GM23338 (cell line): Measurements from ENCODE around the gene GJB3. TPM values are rescaled to one million over a fixed set of nuclear protein-coding genes. Genes with fewer than 3 reads are reported as not detected.

Experiments
- ATAC-seq: fragments of 200-7000 bp; cut with Tn5 transposase; 3 replicates; pipeline ENCODE4 v1.9.1; 2020
- DNase-seq: peaks from one replicate; pipeline ENCODE4 v3.0.0-alpha.2; 2015; ENCODE audit warnings: low spot score
- H2AFZ ChIP-seq: fragments of 200-600 bp; sonication (generic); 2 replicates; pipeline ENCODE4 v1.8.0; 2016; ENCODE audit warnings: antibody characterized with exemption, mild to moderate bottlenecking, moderate library complexity
- H3F3A ChIP-seq: fragments of 200-600 bp; sonication (generic); replicated peaks from 2 replicates; pipeline ENCODE4 v1.8.0; 2017; ENCODE audit warnings: antibody characterized with exemption, mixed run types, low read depth
- H3K27ac ChIP-seq: fragments of 200-600 bp; sonication (generic); 2 replicates; pipeline ENCODE4 v1.6.1; 2016; ENCODE audit warnings: low read depth
- H3K27me3 ChIP-seq: fragments of 200-600 bp; sonication (generic); 2 replicates; pipeline ENCODE4 v1.8.0; 2016; ENCODE audit warnings: mild to moderate bottlenecking, mixed run types, moderate library complexity; ENCODE audit not compliant: insufficient read depth
- H3K36me3 ChIP-seq: fragments of 200-600 bp; sonication (generic); 2 replicates; pipeline ENCODE4 v1.8.0; 2016; ENCODE audit warnings: mild to moderate bottlenecking; ENCODE audit not compliant: insufficient read depth
- H3K4me1 ChIP-seq: fragments of 200-600 bp; sonication (generic); 2 replicates; pipeline ENCODE4 v1.8.0; 2016; ENCODE audit warnings: mild to moderate bottlenecking, moderate library complexity; ENCODE audit not compliant: insufficient read depth
- H3K4me2 ChIP-seq: fragments of 200-600 bp; sonication (generic); 2 replicates; pipeline ENCODE4 v1.7.1; 2017; ENCODE audit warnings: mixed run types
- H3K4me3 ChIP-seq: fragments of 200-600 bp; sonication (generic); 2 replicates; pipeline ENCODE4 v1.6.1; 2016; ENCODE audit warnings: mixed run types
- H3K79me2 ChIP-seq: fragments of 200-600 bp; sonication (generic); replicated peaks from 2 replicates; pipeline ENCODE4 v1.8.0; 2017; ENCODE audit warnings: mild to moderate bottlenecking; ENCODE audit not compliant: insufficient read depth
- H3K9me2 ChIP-seq: fragments of 200-600 bp; sonication (generic); 2 replicates; pipeline ENCODE4 v1.8.0; 2017; ENCODE audit not compliant: insufficient read depth
- H4K20me1 ChIP-seq: fragments of 200-600 bp; sonication (generic); replicated peaks from 2 replicates; pipeline ENCODE4 v1.8.0; 2017; ENCODE audit warnings: mild to moderate bottlenecking; ENCODE audit not compliant: insufficient read depth
- H3K27ac Mint-ChIP-seq: 2 replicates; pipeline ENCODE4 v1.8.0; 2020; ENCODE audit warnings: inconsistent platforms, mild to moderate bottlenecking, moderate library complexity, mixed read lengths
- H3K27me3 Mint-ChIP-seq: 3 replicates; pipeline ENCODE4 v1.8.0; 2022; ENCODE audit warnings: low read depth, mild to moderate bottlenecking, moderate library complexity, mixed read lengths, inconsistent platforms; ENCODE audit not compliant: insufficient read depth, poor library complexity
- H3K36me3 Mint-ChIP-seq: 3 replicates; pipeline ENCODE4 v1.8.0; 2021; ENCODE audit warnings: low read depth, mild to moderate bottlenecking, inconsistent platforms, moderate library complexity, mixed read lengths
- H3K4me1 Mint-ChIP-seq: 3 replicates; pipeline ENCODE4 v1.8.0; 2020; ENCODE audit warnings: mild to moderate bottlenecking, inconsistent platforms, mixed read lengths
- H3K4me3 Mint-ChIP-seq: 3 replicates; pipeline ENCODE4 v1.8.0; 2021; ENCODE audit warnings: moderate library complexity, mild to moderate bottlenecking, inconsistent platforms, mixed read lengths
- H3K9me3 Mint-ChIP-seq: 3 replicates; pipeline ENCODE4 v1.8.0; 2020; ENCODE audit warnings: moderate library complexity, mild to moderate bottlenecking, inconsistent platforms, mixed read lengths
- CREB1 ChIP-seq: fragments of 250-450 bp; sonication (Bioruptor Pico); IDR thresholded peaks from 2 replicates; pipeline ENCODE4 v1.5.0; 2020; ENCODE audit warnings: low read depth, mild to moderate bottlenecking, moderate library complexity
- EZH2 ChIP-seq: fragments of 200-600 bp; sonication (generic); IDR thresholded peaks from one replicate; pipeline ENCODE4 v1.8.0; 2017; ENCODE audit warnings: antibody characterized with exemption, mild to moderate bottlenecking, low read depth; ENCODE audit not compliant: unreplicated experiment
- EZH2phosphoT487 ChIP-seq: fragments of 200-600 bp; sonication (generic); IDR thresholded peaks from one replicate; pipeline ENCODE4 v1.8.1; 2018; ENCODE audit warnings: antibody characterized with exemption; ENCODE audit not compliant: unreplicated experiment
- JUNB ChIP-seq: IDR thresholded peaks from one replicate; pipeline ENCODE4 v1.6.1; 2016; ENCODE audit warnings: antibody characterized with exemption; ENCODE audit not compliant: unreplicated experiment
- NANOG ChIP-seq: IDR thresholded peaks from 2 replicates; pipeline ENCODE4 v1.6.1; 2016; ENCODE audit warnings: antibody characterized with exemption, borderline replicate concordance
- POLR2AphosphoS5 ChIP-seq: IDR thresholded peaks from 2 replicates; pipeline ENCODE4 v1.6.1; 2016; ENCODE audit warnings: antibody characterized with exemption, low read depth
- STAT1 ChIP-seq: IDR thresholded peaks from one replicate; pipeline ENCODE4 v1.6.1; 2016; ENCODE audit warnings: antibody characterized with exemption; ENCODE audit not compliant: unreplicated experiment
- ZNF114 ChIP-seq: fragments of 250-450 bp; sonication (Bioruptor Pico); IDR thresholded peaks from 2 replicates; pipeline ENCODE4 v1.5.0; 2020; ENCODE audit warnings: mild to moderate bottlenecking, moderate library complexity
- ZNF331 ChIP-seq: fragments of 250-450 bp; sonication (Bioruptor Pico); IDR thresholded peaks from 2 replicates; pipeline ENCODE4 v1.5.0; 2020; ENCODE audit warnings: low read depth, mild to moderate bottlenecking, moderate library complexity
- polyA plus RNA-seq: library from polyadenylated mRNA; unstranded; fragments of >200 nt; fragmentation: Nextera tagmentation; extraction: Ambion mirVana; gene quantifications from 2 replicates; pipeline ENCODE4 v1.2.1, GENCODE V29; 2016
- total RNA-seq: library from RNA; depleted of rRNA; stranded (reverse); fragments of >200 nt; shearing (Covaris generic); gene quantifications from 2 replicates; pipeline ENCODE4 v1.2.3, GENCODE V29; 2014
- TF ChIP-seq, protein P1 (sequence below): IDR thresholded peaks from 2 replicates; pipeline ENCODE4 v1.6.1; 2016; ENCODE audit warnings: antibody characterized with exemption
- TF ChIP-seq, protein P2 (sequence below), 2 experiments: fragments of 200-600 bp in 1 of 2; sonication (generic) in 1 of 2; conservative IDR thresholded peaks; 2 replicates each; pipeline versions ENCODE4 v1.5.1 to v1.6.1; 2016 to 2017; ENCODE audit warnings: antibody characterized with exemption in 2 of 2, low read depth in 2 of 2, mild to moderate bottlenecking in 2 of 2, moderate library complexity in 1 of 2
- TF ChIP-seq, protein P3 (sequence below): IDR thresholded peaks from one replicate; pipeline ENCODE4 v1.6.1; 2018; ENCODE audit warnings: antibody characterized with exemption; ENCODE audit not compliant: unreplicated experiment
- TF ChIP-seq, protein P4 (sequence below): fragments of 250-450 bp; sonication (Bioruptor Pico); IDR thresholded peaks from 2 replicates; pipeline ENCODE4 v1.5.0; 2020; ENCODE audit warnings: mild to moderate bottlenecking, moderate library complexity

Gene GJB3
- total and polyA plus RNA-seq, 2 experiments from 2014 or later = 0.26 to 0.31 TPM

DNA sequence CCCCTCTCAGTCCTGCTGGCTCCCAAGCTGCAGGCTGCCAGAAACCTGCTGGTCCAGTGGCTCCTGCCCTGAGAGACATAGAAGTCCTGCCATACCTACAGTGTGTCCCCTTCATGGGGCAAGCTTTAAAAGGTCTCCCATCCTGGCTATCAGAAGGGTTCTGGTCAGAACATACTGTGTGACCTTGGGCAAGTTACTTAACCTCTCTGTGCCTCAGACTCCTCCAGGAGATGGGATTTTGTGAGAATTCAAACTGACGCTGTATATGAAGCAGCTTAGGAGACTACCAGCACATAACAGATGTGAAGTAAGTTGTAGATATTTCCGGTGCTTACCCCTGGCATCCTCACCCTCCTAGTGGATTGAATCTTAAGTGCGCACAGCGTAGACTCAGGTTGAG is 34.9 kb upstream of the GJB3 start:
- H4K20me1 ChIP-seq = no peaks in the 10 kb centered on the region
- peaks cover 5% of the 10 kb centered on the region for H3K27me3 Mint-ChIP-seq

More for the DNA sequence above, 34.9 kb upstream of the GJB3 start:
- H3K79me2 ChIP-seq = no peaks in the 10 kb centered on the region
- no peak overlapping the region for H3K4me3 ChIP-seq
- no peak overlapping the region for H3K27ac ChIP-seq
- Mint-ChIP-seq H3K4me3 (no peak overlapping the region), H3K36me3 (no peaks in the 10 kb centered on the region), H3K9me3 (no peaks in the 10 kb centered on the region; the same call in 2 of the 3 replicates), H3K27ac (no peak overlapping the region), H3K4me1 (peaks cover 14% of the 10 kb centered on the region)
- DNase-seq = no peak
- H3K27me3 ChIP-seq = no peaks in the 10 kb centered on the region
- H3K4me1 ChIP-seq = 0 out of 2 replicates have a peak, but pooled peaks cover 3% of the 10 kb centered on the region
- no peak overlapping the region for H2AFZ ChIP-seq
- ATAC-seq = no peak
- TF ChIP-seq EZH2 = no peak
- no peak for TF ChIP-seq POLR2AphosphoS5
- no peak for TF ChIP-seq CREB1
- TF ChIP-seq, protein P1, sequence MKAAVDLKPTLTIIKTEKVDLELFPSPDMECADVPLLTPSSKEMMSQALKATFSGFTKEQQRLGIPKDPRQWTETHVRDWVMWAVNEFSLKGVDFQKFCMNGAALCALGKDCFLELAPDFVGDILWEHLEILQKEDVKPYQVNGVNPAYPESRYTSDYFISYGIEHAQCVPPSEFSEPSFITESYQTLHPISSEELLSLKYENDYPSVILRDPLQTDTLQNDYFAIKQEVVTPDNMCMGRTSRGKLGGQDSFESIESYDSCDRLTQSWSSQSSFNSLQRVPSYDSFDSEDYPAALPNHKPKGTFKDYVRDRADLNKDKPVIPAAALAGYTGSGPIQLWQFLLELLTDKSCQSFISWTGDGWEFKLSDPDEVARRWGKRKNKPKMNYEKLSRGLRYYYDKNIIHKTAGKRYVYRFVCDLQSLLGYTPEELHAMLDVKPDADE = no peak
- no peak for TF ChIP-seq STAT1
- TF ChIP-seq, protein P2, sequence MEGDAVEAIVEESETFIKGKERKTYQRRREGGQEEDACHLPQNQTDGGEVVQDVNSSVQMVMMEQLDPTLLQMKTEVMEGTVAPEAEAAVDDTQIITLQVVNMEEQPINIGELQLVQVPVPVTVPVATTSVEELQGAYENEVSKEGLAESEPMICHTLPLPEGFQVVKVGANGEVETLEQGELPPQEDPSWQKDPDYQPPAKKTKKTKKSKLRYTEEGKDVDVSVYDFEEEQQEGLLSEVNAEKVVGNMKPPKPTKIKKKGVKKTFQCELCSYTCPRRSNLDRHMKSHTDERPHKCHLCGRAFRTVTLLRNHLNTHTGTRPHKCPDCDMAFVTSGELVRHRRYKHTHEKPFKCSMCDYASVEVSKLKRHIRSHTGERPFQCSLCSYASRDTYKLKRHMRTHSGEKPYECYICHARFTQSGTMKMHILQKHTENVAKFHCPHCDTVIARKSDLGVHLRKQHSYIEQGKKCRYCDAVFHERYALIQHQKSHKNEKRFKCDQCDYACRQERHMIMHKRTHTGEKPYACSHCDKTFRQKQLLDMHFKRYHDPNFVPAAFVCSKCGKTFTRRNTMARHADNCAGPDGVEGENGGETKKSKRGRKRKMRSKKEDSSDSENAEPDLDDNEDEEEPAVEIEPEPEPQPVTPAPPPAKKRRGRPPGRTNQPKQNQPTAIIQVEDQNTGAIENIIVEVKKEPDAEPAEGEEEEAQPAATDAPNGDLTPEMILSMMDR (conservative IDR thresholded peaks at IDR 0.05; ENCODE audit: low read depth in 2 of 2) = no peak
- TF ChIP-seq ZNF114 (CRISPR knock-in tag) = no peak
- no peak for TF ChIP-seq NANOG
- TF ChIP-seq, protein P3, sequence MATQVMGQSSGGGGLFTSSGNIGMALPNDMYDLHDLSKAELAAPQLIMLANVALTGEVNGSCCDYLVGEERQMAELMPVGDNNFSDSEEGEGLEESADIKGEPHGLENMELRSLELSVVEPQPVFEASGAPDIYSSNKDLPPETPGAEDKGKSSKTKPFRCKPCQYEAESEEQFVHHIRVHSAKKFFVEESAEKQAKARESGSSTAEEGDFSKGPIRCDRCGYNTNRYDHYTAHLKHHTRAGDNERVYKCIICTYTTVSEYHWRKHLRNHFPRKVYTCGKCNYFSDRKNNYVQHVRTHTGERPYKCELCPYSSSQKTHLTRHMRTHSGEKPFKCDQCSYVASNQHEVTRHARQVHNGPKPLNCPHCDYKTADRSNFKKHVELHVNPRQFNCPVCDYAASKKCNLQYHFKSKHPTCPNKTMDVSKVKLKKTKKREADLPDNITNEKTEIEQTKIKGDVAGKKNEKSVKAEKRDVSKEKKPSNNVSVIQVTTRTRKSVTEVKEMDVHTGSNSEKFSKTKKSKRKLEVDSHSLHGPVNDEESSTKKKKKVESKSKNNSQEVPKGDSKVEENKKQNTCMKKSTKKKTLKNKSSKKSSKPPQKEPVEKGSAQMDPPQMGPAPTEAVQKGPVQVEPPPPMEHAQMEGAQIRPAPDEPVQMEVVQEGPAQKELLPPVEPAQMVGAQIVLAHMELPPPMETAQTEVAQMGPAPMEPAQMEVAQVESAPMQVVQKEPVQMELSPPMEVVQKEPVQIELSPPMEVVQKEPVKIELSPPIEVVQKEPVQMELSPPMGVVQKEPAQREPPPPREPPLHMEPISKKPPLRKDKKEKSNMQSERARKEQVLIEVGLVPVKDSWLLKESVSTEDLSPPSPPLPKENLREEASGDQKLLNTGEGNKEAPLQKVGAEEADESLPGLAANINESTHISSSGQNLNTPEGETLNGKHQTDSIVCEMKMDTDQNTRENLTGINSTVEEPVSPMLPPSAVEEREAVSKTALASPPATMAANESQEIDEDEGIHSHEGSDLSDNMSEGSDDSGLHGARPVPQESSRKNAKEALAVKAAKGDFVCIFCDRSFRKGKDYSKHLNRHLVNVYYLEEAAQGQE = no peak
- TF ChIP-seq JUNB = no peak
- TF ChIP-seq EZH2phosphoT487 = no peak
- TF ChIP-seq ZNF331 (CRISPR knock-in tag) = no peak
- TF ChIP-seq, protein P4, sequence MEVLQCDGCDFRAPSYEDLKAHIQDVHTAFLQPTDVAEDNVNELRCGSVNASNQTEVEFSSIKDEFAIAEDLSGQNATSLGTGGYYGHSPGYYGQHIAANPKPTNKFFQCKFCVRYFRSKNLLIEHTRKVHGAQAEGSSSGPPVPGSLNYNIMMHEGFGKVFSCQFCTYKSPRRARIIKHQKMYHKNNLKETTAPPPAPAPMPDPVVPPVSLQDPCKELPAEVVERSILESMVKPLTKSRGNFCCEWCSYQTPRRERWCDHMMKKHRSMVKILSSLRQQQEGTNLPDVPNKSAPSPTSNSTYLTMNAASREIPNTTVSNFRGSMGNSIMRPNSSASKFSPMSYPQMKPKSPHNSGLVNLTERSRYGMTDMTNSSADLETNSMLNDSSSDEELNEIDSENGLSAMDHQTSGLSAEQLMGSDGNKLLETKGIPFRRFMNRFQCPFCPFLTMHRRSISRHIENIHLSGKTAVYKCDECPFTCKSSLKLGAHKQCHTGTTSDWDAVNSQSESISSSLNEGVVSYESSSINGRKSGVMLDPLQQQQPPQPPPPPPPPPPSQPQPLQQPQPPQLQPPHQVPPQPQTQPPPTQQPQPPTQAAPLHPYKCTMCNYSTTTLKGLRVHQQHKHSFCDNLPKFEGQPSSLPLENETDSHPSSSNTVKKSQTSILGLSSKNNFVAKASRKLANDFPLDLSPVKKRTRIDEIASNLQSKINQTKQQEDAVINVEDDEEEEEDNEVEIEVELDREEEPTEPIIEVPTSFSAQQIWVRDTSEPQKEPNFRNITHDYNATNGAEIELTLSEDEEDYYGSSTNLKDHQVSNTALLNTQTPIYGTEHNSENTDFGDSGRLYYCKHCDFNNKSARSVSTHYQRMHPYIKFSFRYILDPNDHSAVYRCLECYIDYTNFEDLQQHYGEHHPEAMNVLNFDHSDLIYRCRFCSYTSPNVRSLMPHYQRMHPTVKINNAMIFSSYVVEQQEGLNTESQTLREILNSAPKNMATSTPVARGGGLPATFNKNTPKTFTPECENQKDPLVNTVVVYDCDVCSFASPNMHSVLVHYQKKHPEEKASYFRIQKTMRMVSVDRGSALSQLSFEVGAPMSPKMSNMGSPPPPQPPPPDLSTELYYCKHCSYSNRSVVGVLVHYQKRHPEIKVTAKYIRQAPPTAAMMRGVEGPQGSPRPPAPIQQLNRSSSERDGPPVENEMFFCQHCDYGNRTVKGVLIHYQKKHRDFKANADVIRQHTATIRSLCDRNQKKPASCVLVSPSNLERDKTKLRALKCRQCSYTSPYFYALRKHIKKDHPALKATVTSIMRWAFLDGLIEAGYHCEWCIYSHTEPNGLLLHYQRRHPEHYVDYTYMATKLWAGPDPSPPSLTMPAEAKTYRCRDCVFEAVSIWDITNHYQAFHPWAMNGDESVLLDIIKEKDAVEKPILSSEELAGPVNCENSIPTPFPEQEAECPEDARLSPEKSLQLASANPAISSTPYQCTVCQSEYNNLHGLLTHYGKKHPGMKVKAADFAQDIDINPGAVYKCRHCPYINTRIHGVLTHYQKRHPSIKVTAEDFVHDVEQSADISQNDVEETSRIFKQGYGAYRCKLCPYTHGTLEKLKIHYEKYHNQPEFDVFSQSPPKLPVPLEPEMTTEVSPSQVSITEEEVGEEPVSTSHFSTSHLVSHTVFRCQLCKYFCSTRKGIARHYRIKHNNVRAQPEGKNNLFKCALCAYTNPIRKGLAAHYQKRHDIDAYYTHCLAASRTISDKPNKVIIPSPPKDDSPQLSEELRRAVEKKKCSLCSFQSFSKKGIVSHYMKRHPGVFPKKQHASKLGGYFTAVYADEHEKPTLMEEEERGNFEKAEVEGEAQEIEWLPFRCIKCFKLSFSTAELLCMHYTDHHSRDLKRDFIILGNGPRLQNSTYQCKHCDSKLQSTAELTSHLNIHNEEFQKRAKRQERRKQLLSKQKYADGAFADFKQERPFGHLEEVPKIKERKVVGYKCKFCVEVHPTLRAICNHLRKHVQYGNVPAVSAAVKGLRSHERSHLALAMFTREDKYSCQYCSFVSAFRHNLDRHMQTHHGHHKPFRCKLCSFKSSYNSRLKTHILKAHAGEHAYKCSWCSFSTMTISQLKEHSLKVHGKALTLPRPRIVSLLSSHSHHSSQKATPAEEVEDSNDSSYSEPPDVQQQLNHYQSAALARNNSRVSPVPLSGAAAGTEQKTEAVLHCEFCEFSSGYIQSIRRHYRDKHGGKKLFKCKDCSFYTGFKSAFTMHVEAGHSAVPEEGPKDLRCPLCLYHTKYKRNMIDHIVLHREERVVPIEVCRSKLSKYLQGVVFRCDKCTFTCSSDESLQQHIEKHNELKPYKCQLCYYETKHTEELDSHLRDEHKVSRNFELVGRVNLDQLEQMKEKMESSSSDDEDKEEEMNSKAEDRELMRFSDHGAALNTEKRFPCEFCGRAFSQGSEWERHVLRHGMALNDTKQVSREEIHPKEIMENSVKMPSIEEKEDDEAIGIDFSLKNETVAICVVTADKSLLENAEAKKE (CRISPR knock-in tag) = no peak
- no peak overlapping the region for H3K4me2 ChIP-seq
- 0 out of 2 replicates have a peak, but pooled peaks cover 4% of the 10 kb centered on the region for H3K9me2 ChIP-seq
- no peaks in the 10 kb centered on the region for H3F3A ChIP-seq
- no peaks in the 10 kb centered on the region for H3K36me3 ChIP-seq
